NCI-H1694 (cell line): ENCODE data around the gene SOS1.
A peak's percentile ranks its signal among the peaks of the same experiment; 100 is the strongest.
"Not testable (repeated sequence)": the region's sequence is repeated elsewhere in the genome, so short reads cannot be mapped to it uniquely, and the experiment has no call there.

Experiments
- DNase-seq: peaks from one replicate; lab custom pipeline; 2025; lab: John Stamatoyannopoulos, UW

SOS1 gene

GRCh38 chr2:39099870-39100728 is 20.8 kb downstream of the SOS1 start:
- DNase-seq: no peak

GRCh38 chr2:39099310-39099869 is 21.5 kb downstream of the SOS1 start:
- no peak for DNase-seq

GRCh38 chr2:39095624-39096023 is 25.2 kb downstream of the SOS1 start:
- DNase-seq: no peak

- no peak for DNase-seq
These were observed 26.0 kb downstream of the SOS1 start for GRCh38 chr2:39094717-39095363.

- no peak for DNase-seq
These were observed 27.5 kb downstream of the SOS1 start for GRCh38 chr2:39093218-39093898.

- DNase-seq: no peak
These were observed 29.3 kb downstream of the SOS1 start for GRCh38 chr2:39091543-39091942.

- no peak for DNase-seq
These were observed 29.8 kb downstream of the SOS1 start for GRCh38 chr2:39091063-39091462.

GRCh38 chr2:39080152-39080551 is 40.7 kb downstream of the SOS1 start:
- DNase-seq: no peak

- DNase-seq: no peak
These were observed 50.9 kb downstream of the SOS1 start for GRCh38 chr2:39069890-39070465.

GRCh38 chr2:39069136-39069515 is 51.7 kb downstream of the SOS1 start:
- DNase-seq: no peak

- DNase-seq: no peak
These were observed 52.3 kb downstream of the SOS1 start for GRCh38 chr2:39068299-39069135.

- no peak for DNase-seq
These were observed 55.2 kb downstream of the SOS1 start for GRCh38 chr2:39065616-39066015.

- DNase-seq: no peak
These were observed 58.5 kb downstream of the SOS1 start for GRCh38 chr2:39062320-39062719.

- no peak for DNase-seq
These were observed 59.6 kb downstream of the SOS1 start for GRCh38 chr2:39061280-39061679.

GRCh38 chr2:39059366-39059952 is 61.4 kb downstream of the SOS1 start:
- DNase-seq: peak; percentile 45

GRCh38 chr2:39058101-39058500 is 62.8 kb downstream of the SOS1 start:
- DNase-seq: no peak

- DNase-seq: not testable (repeated sequence)
These were observed 68.2 kb downstream of the SOS1 start for GRCh38 chr2:39052665-39053064.

GRCh38 chr2:39050109-39050508 is 70.7 kb downstream of the SOS1 start:
- no peak for DNase-seq

- no peak for DNase-seq
These were observed 81.8 kb downstream of the SOS1 start for GRCh38 chr2:39039072-39039471.

- no peak for DNase-seq
These were observed 86.9 kb downstream of the SOS1 start for GRCh38 chr2:39033980-39034379.

- DNase-seq: no peak
These were observed 93.4 kb downstream of the SOS1 start for GRCh38 chr2:39027421-39027820.
